WTC11 (cell line): ENCODE results near the gene SLC7A8. TPM values are rescaled to one million over a fixed set of nuclear protein-coding genes. Genes with fewer than 3 reads are reported as not detected.

Source experiments
- ATAC-seq: fragments of 200-7000 bp; cut with Tn5 transposase; 2 replicates; pipeline ENCODE4 v1.10.0; 2021; ENCODE audit warnings: mild to moderate bottlenecking, moderate library complexity
- CTCF ChIA-PET: fragments of 300-600 bp; sonication (Branson Sonifier 250); formaldehyde crosslinking; loops from one replicate; lab custom pipeline; 2021; ENCODE audit warnings: antibody characterized with exemption; lab: Charles Lee
- POLR2A ChIA-PET: fragments of 350-600 bp; sonication (Branson Sonifier 250); formaldehyde crosslinking; loops from one replicate; lab custom pipeline; 2021; ENCODE audit warnings: antibody characterized with exemption; lab: Charles Lee
- DNase-seq: peaks from one replicate; pipeline ENCODE4 v3.0.0; 2021; ENCODE audit warnings: low spot score
- H3K27ac Mint-ChIP-seq: 2 replicates; pipeline ENCODE4 v1.8.0; 2021; ENCODE audit warnings: mixed read lengths
- H3K27me3 Mint-ChIP-seq: 2 replicates; pipeline ENCODE4 v1.8.0; 2021; ENCODE audit warnings: low read depth, mild to moderate bottlenecking, moderate library complexity, mixed read lengths
- H3K36me3 Mint-ChIP-seq: 2 replicates; pipeline ENCODE4 v1.8.0; 2021; ENCODE audit warnings: mixed read lengths
- H3K4me1 Mint-ChIP-seq: 2 replicates; pipeline ENCODE4 v1.8.0; 2022; ENCODE audit warnings: mixed read lengths
- H3K4me3 Mint-ChIP-seq: 2 replicates; pipeline ENCODE4 v1.8.0; 2021; ENCODE audit warnings: mild to moderate bottlenecking, moderate library complexity, mixed read lengths
- H3K9me3 Mint-ChIP-seq: 2 replicates; pipeline ENCODE4 v1.8.0; 2021; ENCODE audit warnings: mixed read lengths
- CREB1 ChIP-seq: sonication (generic); formaldehyde crosslinking; IDR thresholded peaks from 2 replicates; pipeline ENCODE4 v1.8.0; 2023; ENCODE audit warnings: mild to moderate bottlenecking, missing genetic modification reagents
- ETV6 ChIP-seq: sonication (generic); formaldehyde crosslinking; IDR thresholded peaks from 2 replicates; pipeline ENCODE4 v1.8.1; 2022; ENCODE audit warnings: mild to moderate bottlenecking, missing genetic modification reagents
- FOXK1 ChIP-seq: sonication (generic); formaldehyde crosslinking; IDR thresholded peaks from 2 replicates; pipeline ENCODE4 v1.8.0; 2022; ENCODE audit warnings: mild to moderate bottlenecking, moderate library complexity, missing genetic modification reagents
- FOXP1 ChIP-seq: sonication (generic); formaldehyde crosslinking; IDR thresholded peaks from 2 replicates; pipeline ENCODE4 v1.8.0; 2022; ENCODE audit warnings: missing genetic modification reagents, mild to moderate bottlenecking, moderate library complexity, borderline replicate concordance
- GRHL2 ChIP-seq: fragments of 250-450 bp; sonication (Bioruptor Pico); IDR thresholded peaks from 2 replicates; pipeline ENCODE4 v1.8.0; 2022; ENCODE audit warnings: mild to moderate bottlenecking, moderate library complexity; ENCODE audit not compliant: insufficient replicate concordance, severe bottlenecking
- MXD4 ChIP-seq: fragments of 250-450 bp; sonication (Bioruptor Pico); IDR thresholded peaks from 2 replicates; pipeline ENCODE4 v1.8.0; 2021; ENCODE audit warnings: mild to moderate bottlenecking, moderate library complexity, borderline replicate concordance
- NR1H2 ChIP-seq: sonication (generic); formaldehyde crosslinking; IDR thresholded peaks from 2 replicates; pipeline ENCODE4 v1.9.0; 2021; ENCODE audit warnings: mild to moderate bottlenecking, moderate library complexity, missing genetic modification reagents
- SP1 ChIP-seq: sonication (generic); formaldehyde crosslinking; conservative IDR thresholded peaks from 2 replicates; pipeline ENCODE4 v1.8.1; 2022; ENCODE audit warnings: missing genetic modification reagents
- ZBTB21 ChIP-seq: sonication (generic); formaldehyde crosslinking; IDR thresholded peaks from 2 replicates; pipeline ENCODE4 v1.8.1; 2023; ENCODE audit warnings: mild to moderate bottlenecking, missing genetic modification reagents, borderline replicate concordance
- ZNF138 ChIP-seq: sonication (generic); formaldehyde crosslinking; conservative IDR thresholded peaks from 2 replicates; pipeline ENCODE4 v1.8.1; 2022; ENCODE audit warnings: mild to moderate bottlenecking, moderate library complexity, missing genetic modification reagents
- ZNF317 ChIP-seq: sonication (generic); formaldehyde crosslinking; IDR thresholded peaks from 2 replicates; pipeline ENCODE4 v1.8.1; 2023; ENCODE audit warnings: low read depth, mild to moderate bottlenecking, moderate library complexity, missing genetic modification reagents, borderline replicate concordance
- ZNF423 ChIP-seq: fragments of 250-450 bp; sonication (Bioruptor Pico); IDR thresholded peaks from 2 replicates; pipeline ENCODE4 v2.1.2; 2022; ENCODE audit warnings: mild to moderate bottlenecking, moderate library complexity
- total RNA-seq: library from RNA; stranded (reverse); gene quantifications from 3 replicates; pipeline ENCODE4 v1.2.3, GENCODE V29; 2021
- TF ChIP-seq, protein P1 (sequence below): fragments of 250-450 bp; sonication (Bioruptor Pico); IDR thresholded peaks from 2 replicates; pipeline ENCODE4 v2.1.2; 2022; ENCODE audit warnings: mild to moderate bottlenecking, moderate library complexity
- TF ChIP-seq, protein P2 (sequence below): sonication (generic); formaldehyde crosslinking; IDR thresholded peaks from 2 replicates; pipeline ENCODE4 v1.8.1; 2022; ENCODE audit warnings: low read depth, mild to moderate bottlenecking, moderate library complexity, missing genetic modification reagents, borderline replicate concordance
- TF ChIP-seq, protein P3 (sequence below): fragments of 250-450 bp; sonication (Bioruptor Pico); IDR thresholded peaks from 2 replicates; pipeline ENCODE4 v1.9.0; 2021; ENCODE audit warnings: moderate library complexity, mild to moderate bottlenecking, inconsistent platforms, borderline replicate concordance
- TF ChIP-seq, protein P4 (sequence below): sonication (generic); formaldehyde crosslinking; IDR thresholded peaks from 2 replicates; pipeline ENCODE4 v1.8.1; 2022; ENCODE audit warnings: missing genetic modification reagents, borderline replicate concordance
- TF ChIP-seq, protein P5 (sequence below): sonication (generic); formaldehyde crosslinking; IDR thresholded peaks from 2 replicates; pipeline ENCODE4 v1.8.0; 2022; ENCODE audit warnings: mild to moderate bottlenecking, missing genetic modification reagents
- TF ChIP-seq, protein P6 (sequence below): fragments of 250-450 bp; sonication (Bioruptor Pico); IDR thresholded peaks from 2 replicates; pipeline ENCODE4 v1.9.0; 2021; ENCODE audit warnings: mild to moderate bottlenecking

Gene SLC7A8
- total RNA-seq, 1 experiment from 2014 or later: 207 TPM

DNA sequence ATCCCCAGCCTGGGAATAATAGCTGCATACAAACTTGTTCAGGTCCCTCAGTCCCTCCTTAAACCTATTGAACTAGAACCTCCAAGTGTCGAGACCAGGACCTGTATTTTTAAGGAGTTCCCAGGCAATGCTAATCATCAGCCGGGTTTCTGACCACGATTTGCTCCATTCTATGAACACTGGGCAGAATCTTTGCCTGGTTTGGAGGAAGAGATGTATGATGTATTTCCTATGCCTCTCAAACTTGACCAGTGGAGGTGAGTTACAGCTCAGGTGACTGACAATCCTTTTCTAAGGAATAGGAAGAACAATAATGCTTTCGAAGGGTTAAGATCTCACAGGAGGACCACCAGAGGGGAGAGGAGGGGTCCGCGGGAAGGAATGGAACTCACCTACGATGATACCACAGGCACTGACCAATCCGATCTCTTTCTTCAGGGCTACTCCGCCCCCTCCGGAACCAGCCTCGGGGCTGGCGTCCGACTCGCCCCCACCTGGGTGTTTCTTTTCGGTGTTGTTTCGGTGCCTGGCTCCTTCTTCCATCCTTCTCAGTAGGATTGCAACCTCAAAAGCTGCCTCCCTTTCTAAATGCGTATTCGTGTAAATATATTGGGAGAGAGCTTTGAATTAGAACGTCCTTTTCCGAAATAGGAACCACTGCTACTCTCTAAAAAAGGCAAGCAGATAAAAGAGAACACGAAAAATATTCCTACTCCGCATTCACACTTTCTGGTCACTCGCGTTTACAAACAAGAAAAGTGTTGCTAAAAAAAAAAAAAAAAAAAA, 895 bp downstream of the SLC7A8 start:
- POLR2A ChIA-PET: interaction anchor here (0.7 to 2.1 kb wide), 6 partner anchors 21 to 138 kb away, joined by 3 to 8 read pairs (median 4); partner anchors contain the start of genes ACIN1, C14orf119 and PABPN1

DNA sequence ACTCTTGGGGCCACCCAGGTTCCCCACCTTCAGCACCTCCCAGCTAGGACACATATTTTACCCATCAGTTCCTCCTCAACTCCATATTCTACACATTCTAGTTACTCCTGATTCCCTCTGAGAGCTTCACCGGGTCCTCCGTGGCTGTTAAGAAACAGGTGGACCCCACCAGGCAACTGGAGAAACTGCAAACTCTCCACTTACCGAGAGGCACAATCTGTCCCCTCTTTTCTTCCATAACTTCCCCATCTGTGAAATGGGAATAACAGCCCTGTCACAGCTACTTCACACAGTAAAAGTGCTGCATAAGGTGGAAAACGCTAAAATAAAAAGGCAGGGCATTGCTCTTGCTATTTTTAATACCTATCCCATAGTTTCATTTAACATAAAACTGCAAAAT, 1.5 kb downstream of the SLC7A8 start:
- no peak overlapping the region for H3K4me3 Mint-ChIP-seq
- H3K4me1 Mint-ChIP-seq: peaks cover 53% of the 10 kb centered on the region
- CTCF ChIA-PET: interaction anchor here (0.5 to 22.4 kb wide), 16 partner anchors 9 to 300 kb away, joined by 3 to 372 read pairs (median 3); partner anchors contain the start of genes ACIN1, C14orf119, CEBPE and PABPN1
- TF ChIP-seq GRHL2 (CRISPR knock-in tag): no peak
- TF ChIP-seq, protein P1, sequence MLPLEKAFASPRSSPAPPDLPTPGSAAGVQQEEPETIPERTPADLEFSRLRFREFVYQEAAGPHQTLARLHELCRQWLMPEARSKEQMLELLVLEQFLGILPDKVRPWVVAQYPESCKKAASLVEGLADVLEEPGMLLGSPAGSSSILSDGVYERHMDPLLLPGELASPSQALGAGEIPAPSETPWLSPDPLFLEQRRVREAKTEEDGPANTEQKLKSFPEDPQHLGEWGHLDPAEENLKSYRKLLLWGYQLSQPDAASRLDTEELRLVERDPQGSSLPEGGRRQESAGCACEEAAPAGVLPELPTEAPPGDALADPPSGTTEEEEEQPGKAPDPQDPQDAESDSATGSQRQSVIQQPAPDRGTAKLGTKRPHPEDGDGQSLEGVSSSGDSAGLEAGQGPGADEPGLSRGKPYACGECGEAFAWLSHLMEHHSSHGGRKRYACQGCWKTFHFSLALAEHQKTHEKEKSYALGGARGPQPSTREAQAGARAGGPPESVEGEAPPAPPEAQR: no peak
- TF ChIP-seq, protein P2, sequence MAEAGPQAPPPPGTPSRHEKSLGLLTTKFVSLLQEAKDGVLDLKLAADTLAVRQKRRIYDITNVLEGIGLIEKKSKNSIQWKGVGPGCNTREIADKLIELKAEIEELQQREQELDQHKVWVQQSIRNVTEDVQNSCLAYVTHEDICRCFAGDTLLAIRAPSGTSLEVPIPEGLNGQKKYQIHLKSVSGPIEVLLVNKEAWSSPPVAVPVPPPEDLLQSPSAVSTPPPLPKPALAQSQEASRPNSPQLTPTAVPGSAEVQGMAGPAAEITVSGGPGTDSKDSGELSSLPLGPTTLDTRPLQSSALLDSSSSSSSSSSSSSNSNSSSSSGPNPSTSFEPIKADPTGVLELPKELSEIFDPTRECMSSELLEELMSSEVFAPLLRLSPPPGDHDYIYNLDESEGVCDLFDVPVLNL (CRISPR knock-in tag): no peak
- no peak for TF ChIP-seq CREB1 (CRISPR knock-in tag)
- TF ChIP-seq ZNF423 (CRISPR knock-in tag): no peak
- TF ChIP-seq, protein P3, sequence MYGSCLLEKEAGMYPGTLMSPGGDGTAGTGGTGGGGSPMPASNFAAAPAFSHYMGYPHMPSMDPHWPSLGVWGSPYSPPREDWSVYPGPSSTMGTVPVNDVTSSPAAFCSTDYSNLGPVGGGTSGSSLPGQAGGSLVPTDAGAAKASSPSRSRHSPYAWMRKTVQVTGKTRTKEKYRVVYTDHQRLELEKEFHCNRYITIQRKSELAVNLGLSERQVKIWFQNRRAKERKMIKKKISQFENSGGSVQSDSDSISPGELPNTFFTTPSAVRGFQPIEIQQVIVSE (CRISPR knock-in tag): no peak
- no peak for TF ChIP-seq NR1H2
- no peak for TF ChIP-seq MXD4
- TF ChIP-seq, protein P4, sequence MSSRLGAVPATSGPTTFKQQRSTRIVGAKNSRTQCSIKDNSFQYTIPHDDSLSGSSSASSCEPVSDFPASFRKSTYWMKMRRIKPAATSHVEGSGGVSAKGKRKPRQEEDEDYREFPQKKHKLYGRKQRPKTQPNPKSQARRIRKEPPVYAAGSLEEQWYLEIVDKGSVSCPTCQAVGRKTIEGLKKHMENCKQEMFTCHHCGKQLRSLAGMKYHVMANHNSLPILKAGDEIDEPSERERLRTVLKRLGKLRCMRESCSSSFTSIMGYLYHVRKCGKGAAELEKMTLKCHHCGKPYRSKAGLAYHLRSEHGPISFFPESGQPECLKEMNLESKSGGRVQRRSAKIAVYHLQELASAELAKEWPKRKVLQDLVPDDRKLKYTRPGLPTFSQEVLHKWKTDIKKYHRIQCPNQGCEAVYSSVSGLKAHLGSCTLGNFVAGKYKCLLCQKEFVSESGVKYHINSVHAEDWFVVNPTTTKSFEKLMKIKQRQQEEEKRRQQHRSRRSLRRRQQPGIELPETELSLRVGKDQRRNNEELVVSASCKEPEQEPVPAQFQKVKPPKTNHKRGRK: no peak
- no peak for TF ChIP-seq ZNF138
- no peak for TF ChIP-seq FOXP1 (CRISPR knock-in tag)
- TF ChIP-seq ZBTB21: no peak
- TF ChIP-seq, protein P5, sequence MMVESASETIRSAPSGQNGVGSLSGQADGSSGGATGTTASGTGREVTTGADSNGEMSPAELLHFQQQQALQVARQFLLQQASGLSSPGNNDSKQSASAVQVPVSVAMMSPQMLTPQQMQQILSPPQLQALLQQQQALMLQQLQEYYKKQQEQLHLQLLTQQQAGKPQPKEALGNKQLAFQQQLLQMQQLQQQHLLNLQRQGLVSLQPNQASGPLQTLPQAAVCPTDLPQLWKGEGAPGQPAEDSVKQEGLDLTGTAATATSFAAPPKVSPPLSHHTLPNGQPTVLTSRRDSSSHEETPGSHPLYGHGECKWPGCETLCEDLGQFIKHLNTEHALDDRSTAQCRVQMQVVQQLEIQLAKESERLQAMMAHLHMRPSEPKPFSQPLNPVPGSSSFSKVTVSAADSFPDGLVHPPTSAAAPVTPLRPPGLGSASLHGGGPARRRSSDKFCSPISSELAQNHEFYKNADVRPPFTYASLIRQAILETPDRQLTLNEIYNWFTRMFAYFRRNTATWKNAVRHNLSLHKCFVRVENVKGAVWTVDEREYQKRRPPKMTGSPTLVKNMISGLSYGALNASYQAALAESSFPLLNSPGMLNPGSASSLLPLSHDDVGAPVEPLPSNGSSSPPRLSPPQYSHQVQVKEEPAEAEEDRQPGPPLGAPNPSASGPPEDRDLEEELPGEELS (CRISPR knock-in tag): no peak
- TF ChIP-seq, protein P6, sequence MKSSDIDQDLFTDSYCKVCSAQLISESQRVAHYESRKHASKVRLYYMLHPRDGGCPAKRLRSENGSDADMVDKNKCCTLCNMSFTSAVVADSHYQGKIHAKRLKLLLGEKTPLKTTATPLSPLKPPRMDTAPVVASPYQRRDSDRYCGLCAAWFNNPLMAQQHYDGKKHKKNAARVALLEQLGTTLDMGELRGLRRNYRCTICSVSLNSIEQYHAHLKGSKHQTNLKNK (CRISPR knock-in tag): no peak
- no peak for TF ChIP-seq ZNF317
- TF ChIP-seq, all 79 proteins: peak for 0
- POLR2A ChIA-PET: interaction anchor here (0.8 to 2.1 kb wide), 5 partner anchors 20 to 87 kb away, joined by 3 to 8 read pairs (median 4); partner anchors contain the start of genes ACIN1 and C14orf119
- H3K27me3 Mint-ChIP-seq: no peaks in the 10 kb centered on the region
- DNase-seq (no peak), ATAC-seq (no peak)
- H3K36me3 Mint-ChIP-seq: peaks cover 18% of the 10 kb centered on the region
- no peaks in the 10 kb centered on the region for H3K9me3 Mint-ChIP-seq
- no peak overlapping the region for H3K27ac Mint-ChIP-seq

More for the DNA sequence above, 895 bp downstream of the SLC7A8 start:
- ATAC-seq (peak; percentile 90), DNase-seq (peak; percentile 84)
- H3K27me3 Mint-ChIP-seq: no peaks in the 10 kb centered on the region
- no peak overlapping the region for H3K27ac Mint-ChIP-seq
- peaks cover 54% of the 10 kb centered on the region for H3K4me1 Mint-ChIP-seq
- TF ChIP-seq ZNF317 (no peak), FOXK1 (CRISPR knock-in tag) (no peak), SP1 (CRISPR knock-in tag) (0 out of 2 replicates have a peak, but pooled peaks have one; percentile 19), ETV6 (CRISPR knock-in tag) (peak; percentile 44; the same call in 1 of the 2 replicates)
- CTCF ChIA-PET: interaction anchor here (1.0 to 22.4 kb wide), 11 partner anchors 8 to 198 kb away, joined by 3 to 372 read pairs (median 6); partner anchors contain the start of genes ACIN1, C14orf119, CEBPE and PABPN1
- no peak overlapping the region for H3K4me3 Mint-ChIP-seq
- H3K9me3 Mint-ChIP-seq: no peaks in the 10 kb centered on the region
- peaks cover 14% of the 10 kb centered on the region; the same call in 1 of the 2 replicates for H3K36me3 Mint-ChIP-seq
